Measurements from ENCODE around the gene LAMB4.

The LAMB4 gene

DNA sequence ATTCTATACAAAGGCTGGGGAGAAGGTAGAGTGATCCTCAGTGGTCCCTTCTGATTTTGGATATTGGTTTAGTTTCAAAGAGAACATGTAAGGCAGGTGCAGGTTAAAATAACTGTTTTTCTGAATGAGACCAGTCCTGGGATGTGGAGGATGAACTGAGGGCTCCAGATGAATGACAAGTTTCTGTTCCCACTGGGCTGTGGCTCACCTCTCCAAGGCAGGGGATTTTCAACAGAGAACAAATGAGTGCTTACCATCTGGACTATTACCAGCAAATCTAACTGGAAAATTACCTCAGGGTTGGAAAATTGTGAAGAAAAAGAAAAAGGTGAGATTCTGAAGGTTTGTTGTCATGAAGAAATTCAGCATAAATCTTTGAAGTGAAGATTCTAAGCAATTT is 8.0 kb downstream of the LAMB4 start:
- TF ChIP-seq POLR2AphosphoS5 (IDR thresholded peaks at IDR 0.05; ENCODE audit: low read depth, low read length): no peak
- TF ChIP-seq TAF1 (IDR thresholded peaks at IDR 0.05; ENCODE audit: borderline replicate concordance, low read depth, low read length): no peak
- no peak for TF ChIP-seq POLR2A (IDR thresholded peaks at IDR 0.05; ENCODE audit: low read depth, low read length)
- FAIRE-seq (no peak), DNase-seq (ENCODE audit: insufficient read length) (no peak)

DNA sequence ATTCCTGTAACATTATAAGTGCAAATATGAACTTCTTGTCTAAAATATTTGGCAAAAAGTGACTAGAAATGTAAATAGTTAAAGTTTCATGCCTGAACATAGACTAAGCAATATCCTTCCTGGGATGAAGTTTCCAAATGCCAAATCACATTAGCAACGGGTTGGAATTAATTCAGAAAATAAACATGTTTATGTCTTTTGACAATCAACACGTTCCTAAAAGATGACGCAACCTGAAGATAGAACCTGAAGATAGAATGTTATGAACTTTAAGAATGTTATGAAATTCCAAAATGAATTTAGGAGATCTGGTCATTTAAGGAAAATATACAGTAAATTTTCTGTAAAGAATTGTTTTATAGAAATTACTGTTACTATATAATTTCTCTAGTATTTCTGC is 9.2 kb downstream of the LAMB4 start:
- TF ChIP-seq TAF1 (IDR thresholded peaks at IDR 0.05; ENCODE audit: borderline replicate concordance, low read depth, low read length): no peak
- TF ChIP-seq POLR2A (IDR thresholded peaks at IDR 0.05; ENCODE audit: low read depth, low read length): no peak
- no peak for TF ChIP-seq POLR2AphosphoS5 (IDR thresholded peaks at IDR 0.05; ENCODE audit: low read depth, low read length)
- DNase-seq (ENCODE audit: insufficient read length) (no peak), FAIRE-seq (no peak)

DNA sequence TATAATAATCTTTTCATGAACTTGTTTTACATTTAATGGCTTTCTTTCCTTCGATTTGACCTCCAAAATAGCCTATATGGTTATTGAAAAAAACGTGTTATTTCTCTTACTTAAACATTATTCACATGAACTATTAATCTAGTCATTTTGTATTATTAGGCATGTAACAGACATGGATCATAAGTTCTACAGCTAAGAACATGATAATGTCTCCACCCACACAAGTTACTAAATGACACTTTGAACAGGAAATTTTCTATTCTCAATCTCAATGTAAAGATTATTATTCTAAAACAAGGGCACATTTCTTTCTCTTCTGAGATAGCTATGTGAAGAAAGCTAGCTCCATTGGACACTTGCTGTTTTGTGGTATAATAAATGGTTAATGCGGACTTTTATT is 10.0 kb downstream of the LAMB4 start:
- TF ChIP-seq TAF1 (IDR thresholded peaks at IDR 0.05; ENCODE audit: borderline replicate concordance, low read depth, low read length) (no peak), POLR2A (IDR thresholded peaks at IDR 0.05; ENCODE audit: low read depth, low read length) (no peak), POLR2AphosphoS5 (IDR thresholded peaks at IDR 0.05; ENCODE audit: low read depth, low read length) (no peak)
- DNase-seq (ENCODE audit: insufficient read length) (no peak), FAIRE-seq (no peak)

DNA sequence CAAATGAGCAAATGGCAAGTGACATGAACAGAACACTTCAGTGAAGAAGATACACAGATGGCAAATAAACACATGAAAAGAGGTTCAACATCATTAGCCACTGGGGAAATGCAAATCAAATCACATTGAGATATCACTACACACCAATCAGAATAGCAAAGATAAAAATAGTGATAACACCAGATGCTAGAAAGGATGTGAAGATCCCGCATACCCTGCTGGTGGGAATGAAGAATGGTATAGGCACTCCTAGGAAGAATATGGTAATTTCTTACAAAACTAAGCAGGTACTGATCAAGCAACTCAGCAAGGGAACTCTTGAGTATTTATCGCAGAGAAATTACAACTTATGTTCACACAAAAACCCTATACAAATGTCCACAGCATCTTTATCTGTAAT is 11.2 kb downstream of the LAMB4 start:
- FAIRE-seq (no peak), DNase-seq (ENCODE audit: insufficient read length) (no peak)
- TF ChIP-seq POLR2A (IDR thresholded peaks at IDR 0.05; ENCODE audit: low read depth, low read length) (no peak), TAF1 (IDR thresholded peaks at IDR 0.05; ENCODE audit: borderline replicate concordance, low read depth, low read length) (no peak), POLR2AphosphoS5 (IDR thresholded peaks at IDR 0.05; ENCODE audit: low read depth, low read length) (no peak)

DNA sequence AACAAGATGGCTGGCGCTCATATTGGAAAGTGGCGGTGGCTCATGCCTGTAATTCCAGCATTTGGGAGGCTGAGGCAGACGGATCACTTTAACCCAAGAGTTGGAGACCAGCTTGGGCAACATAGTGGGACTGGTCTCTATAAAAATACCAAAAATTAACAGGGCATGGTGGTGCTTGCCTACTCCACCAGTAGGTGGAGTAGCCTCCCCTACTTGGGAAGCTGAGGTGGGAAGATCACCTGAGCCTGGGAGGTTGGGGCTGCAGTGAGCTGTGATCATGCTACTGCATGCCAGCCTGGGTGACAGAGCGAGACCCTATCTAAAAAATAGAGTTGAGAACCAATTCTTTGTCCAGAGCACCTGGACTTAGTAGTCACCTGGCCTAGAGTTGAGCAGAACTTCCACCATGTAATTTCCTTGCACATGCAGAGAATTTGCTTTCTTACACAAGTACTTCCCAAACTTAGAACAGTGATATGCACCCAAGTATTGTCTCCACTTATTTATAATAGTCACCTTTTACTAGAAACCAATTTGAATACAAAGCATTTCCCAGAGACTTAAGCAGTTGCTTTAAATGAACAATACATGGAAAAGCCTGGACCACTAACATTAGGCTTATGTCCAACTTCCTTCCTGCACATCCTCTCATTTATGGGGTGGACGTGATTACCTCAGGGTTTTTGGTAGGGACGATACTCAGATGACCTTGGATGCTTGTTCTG is 15.9 kb downstream of the LAMB4 start:
- DNase-seq (ENCODE audit: insufficient read length) (no peak), FAIRE-seq (no peak)
- no peak for TF ChIP-seq TAF1 (IDR thresholded peaks at IDR 0.05; ENCODE audit: borderline replicate concordance, low read depth, low read length)
- no peak for TF ChIP-seq POLR2A (IDR thresholded peaks at IDR 0.05; ENCODE audit: low read depth, low read length)
- TF ChIP-seq POLR2AphosphoS5 (IDR thresholded peaks at IDR 0.05; ENCODE audit: low read depth, low read length): no peak

DNA sequence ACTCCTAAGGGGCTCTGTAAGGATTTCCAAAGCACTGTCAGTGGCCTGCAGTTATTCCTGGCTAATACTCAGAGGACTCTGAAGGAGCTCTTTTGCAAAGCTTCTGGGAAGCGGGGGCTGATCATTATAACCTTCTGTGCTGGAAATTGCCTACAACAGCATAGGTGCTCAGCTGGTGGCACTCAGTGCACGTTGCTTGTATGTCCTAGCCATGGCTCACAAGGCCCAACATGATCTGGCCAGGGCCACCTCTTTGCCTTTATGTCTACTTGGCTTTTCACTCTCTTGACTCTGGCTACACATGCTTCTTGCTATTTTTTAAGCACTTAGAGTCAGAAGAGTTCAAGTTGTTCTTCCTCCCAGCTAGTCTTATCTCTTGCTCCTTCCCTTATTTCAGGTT is 17.5 kb downstream of the LAMB4 start:
- no peak for TF ChIP-seq POLR2AphosphoS5 (IDR thresholded peaks at IDR 0.05; ENCODE audit: low read depth, low read length)
- TF ChIP-seq TAF1 (IDR thresholded peaks at IDR 0.05; ENCODE audit: borderline replicate concordance, low read depth, low read length): no peak
- no peak for TF ChIP-seq POLR2A (IDR thresholded peaks at IDR 0.05; ENCODE audit: low read depth, low read length)
- FAIRE-seq (no peak), DNase-seq (ENCODE audit: insufficient read length) (no peak)

DNA sequence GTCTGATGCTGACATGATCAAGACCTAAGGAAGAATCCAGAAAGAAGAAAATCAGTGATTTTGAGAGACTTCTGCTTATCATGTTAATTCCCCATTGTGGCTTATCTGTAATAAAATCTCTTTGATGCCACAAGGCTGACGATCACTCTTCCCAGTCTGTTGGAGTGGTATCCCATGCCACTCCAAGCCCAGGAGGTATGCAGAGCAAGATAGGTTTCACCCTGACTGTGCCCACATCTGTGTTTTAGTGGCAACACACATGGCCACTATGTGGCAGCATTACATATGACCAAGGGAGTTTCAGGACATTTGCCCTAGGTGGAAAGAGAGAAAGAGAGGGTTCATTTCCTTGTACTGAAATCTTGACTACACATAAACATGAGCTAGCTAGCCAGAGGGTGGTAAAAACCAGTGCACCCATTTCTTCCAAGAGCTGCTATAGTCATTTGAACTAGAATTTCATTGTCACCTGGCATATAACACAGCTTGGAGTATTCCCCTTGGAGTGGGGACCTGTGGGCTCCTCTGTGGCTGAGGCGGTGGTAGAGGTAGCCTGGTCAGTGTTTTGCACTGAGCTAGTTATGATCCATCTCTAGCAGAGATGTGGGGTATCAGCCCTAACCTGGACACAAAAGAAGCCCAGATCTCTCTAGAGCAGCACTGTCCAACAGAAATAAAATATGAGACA is 20.8 kb downstream of the LAMB4 start:
- FAIRE-seq (no peak), DNase-seq (ENCODE audit: insufficient read length) (no peak)

DNA sequence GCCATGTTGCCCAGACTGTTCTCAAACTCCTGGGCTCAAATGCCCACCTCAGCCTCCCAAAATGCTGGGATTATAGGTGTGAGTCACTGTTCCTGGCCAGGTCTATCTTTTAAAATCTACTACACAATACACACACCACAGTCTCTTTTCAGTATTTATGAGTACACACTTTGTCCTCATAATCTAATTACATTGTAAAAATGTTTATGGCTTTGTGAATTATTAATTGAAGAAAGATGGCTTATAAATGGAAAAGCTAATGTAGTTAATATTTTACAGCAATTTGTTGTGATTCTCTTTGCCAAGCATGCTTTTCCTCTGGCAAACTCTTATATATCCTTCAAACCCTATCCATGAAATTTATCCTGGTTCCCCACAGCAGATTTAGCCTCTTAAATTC is 22.0 kb downstream of the LAMB4 start:
- no peak for TF ChIP-seq TAF1 (IDR thresholded peaks at IDR 0.05; ENCODE audit: borderline replicate concordance, low read depth, low read length)
- TF ChIP-seq POLR2A (IDR thresholded peaks at IDR 0.05; ENCODE audit: low read depth, low read length): no peak
- TF ChIP-seq POLR2AphosphoS5 (IDR thresholded peaks at IDR 0.05; ENCODE audit: low read depth, low read length): no peak
- no peak for DNase-seq (ENCODE audit: insufficient read length)
- no peak for FAIRE-seq

More for the DNA sequence above, 20.8 kb downstream of the LAMB4 start:
- TF ChIP-seq POLR2AphosphoS5 (IDR thresholded peaks at IDR 0.05; ENCODE audit: low read depth, low read length): no peak
- TF ChIP-seq TAF1 (IDR thresholded peaks at IDR 0.05; ENCODE audit: borderline replicate concordance, low read depth, low read length): no peak
- TF ChIP-seq POLR2A (IDR thresholded peaks at IDR 0.05; ENCODE audit: low read depth, low read length): no peak

DNA sequence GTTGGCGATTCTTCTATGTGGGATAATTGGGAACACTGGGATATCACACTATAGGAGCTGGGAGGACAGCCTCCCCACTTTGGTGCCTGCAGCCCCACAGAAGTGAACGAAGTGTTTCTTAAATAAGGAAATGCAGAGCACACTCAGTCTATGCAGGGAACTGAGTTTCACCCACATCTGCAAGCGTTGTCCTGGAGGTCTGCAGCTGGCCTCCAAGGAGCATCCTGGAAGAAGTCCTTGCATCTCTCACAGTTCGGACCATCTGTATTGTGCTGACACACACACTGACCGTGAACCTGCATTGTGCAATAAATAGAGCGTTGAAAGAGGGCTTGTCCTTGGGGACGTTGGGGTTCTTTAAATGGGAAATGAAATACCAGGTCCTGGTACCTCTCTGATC is 25.8 kb downstream of the LAMB4 start:
- no peak for TF ChIP-seq POLR2A (IDR thresholded peaks at IDR 0.05; ENCODE audit: low read depth, low read length)
- TF ChIP-seq POLR2AphosphoS5 (IDR thresholded peaks at IDR 0.05; ENCODE audit: low read depth, low read length): no peak
- TF ChIP-seq TAF1 (IDR thresholded peaks at IDR 0.05; ENCODE audit: borderline replicate concordance, low read depth, low read length): no peak
- DNase-seq (ENCODE audit: insufficient read length): no peak
- no peak for FAIRE-seq

DNA sequence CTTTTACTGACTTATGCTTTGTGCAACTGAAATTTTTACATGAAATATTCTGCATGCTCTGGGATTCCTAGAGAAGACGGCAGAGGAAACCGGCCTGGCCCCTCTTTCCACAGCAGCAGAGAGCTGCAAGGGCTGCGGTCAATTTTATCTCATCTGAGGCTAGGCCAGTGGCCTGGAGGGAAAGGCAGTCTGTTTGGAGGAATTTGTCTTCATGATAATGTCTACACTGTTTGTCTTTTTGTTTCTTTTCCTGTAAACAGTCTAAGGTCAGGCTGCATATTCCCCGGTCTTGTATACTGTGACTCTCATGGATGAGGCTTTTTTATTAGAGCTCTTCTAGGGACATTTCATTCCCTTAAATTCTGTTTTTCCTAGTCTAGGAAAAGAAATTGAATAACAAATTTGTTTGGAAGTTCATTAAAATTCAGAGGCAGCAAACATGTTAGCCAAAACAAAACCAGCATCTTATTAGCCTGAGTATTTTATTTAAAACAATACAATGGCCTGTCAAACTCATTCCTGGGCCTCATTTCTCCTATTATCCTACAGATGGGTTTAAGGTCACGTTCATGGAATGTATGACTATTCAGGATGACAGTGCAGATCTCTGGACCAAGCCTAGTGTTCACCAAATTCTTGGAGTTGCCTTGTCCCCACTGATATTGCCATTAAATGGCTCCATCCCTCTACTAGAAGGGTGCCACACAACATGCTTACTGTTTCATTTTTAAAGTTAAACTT is 26.4 kb downstream of the LAMB4 start:
- TF ChIP-seq POLR2A (IDR thresholded peaks at IDR 0.05; ENCODE audit: low read depth, low read length) (no peak), TAF1 (IDR thresholded peaks at IDR 0.05; ENCODE audit: borderline replicate concordance, low read depth, low read length) (no peak), POLR2AphosphoS5 (IDR thresholded peaks at IDR 0.05; ENCODE audit: low read depth, low read length) (no peak)
- DNase-seq (ENCODE audit: insufficient read length) (no peak), FAIRE-seq (no peak)

DNA sequence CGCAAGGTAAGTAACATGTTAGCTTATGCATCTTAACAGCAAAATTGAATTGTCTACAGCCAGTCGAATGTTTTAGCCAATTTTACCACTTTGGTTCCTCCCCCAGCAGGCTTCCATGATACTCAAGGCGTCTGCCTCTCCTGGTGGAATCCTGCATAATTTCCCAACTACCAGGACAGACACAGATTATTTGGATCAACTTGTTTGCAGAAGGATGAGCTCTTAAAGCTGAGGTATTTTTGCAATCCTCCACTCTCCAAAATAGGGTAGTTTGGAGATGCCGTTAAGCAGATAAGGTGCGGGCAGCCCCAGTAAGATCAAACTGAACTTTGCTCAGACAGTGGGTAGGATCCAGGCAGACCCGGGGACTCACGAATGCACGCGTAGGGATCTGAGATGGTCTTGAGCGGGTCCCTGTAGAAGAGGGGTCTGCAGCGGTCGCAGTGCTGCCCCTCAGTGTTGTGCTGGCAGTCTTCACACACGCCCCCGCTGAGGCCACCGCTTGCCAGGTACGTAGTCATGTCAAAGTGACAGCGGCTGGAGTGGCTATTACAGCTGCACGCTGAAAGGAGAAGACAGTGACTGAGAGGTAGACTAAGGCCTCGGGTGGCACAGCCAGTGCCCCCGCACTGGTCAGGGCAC is 27.4 kb downstream of the LAMB4 start:
- DNase-seq (ENCODE audit: insufficient read length) (no peak), FAIRE-seq (no peak)
- TF ChIP-seq POLR2AphosphoS5 (IDR thresholded peaks at IDR 0.05; ENCODE audit: low read depth, low read length): no peak
- TF ChIP-seq TAF1 (IDR thresholded peaks at IDR 0.05; ENCODE audit: borderline replicate concordance, low read depth, low read length): no peak
- no peak for TF ChIP-seq POLR2A (IDR thresholded peaks at IDR 0.05; ENCODE audit: low read depth, low read length)
